ENCODE results near the gene TBC1D22A. TPM values are rescaled to one million over a fixed set of nuclear protein-coding genes. Genes with fewer than 3 reads are reported as not detected.
A peak's percentile ranks its signal among the peaks of the same experiment; 100 is the strongest.

Gene TBC1D22A
- total and polyA plus RNA-seq, 9 of the 15 experiments (the other 6 are each of a cell fraction or from before 2014, with no cell fraction given), result 0.20 to 11.5 (median 5.2) TPM

GRCh38 chr22:46791201-46791731 is 28.8 kb downstream of the TBC1D22A start:
- no peak for FAIRE-seq

More at GRCh38 chr22:46791201-46791731, 28.8 kb downstream of the TBC1D22A start:
- intact Hi-C loops (cut with micrococcal nuclease) (no loop called here), in situ Hi-C loops (cut with MboI) (no loop called here)
- Histone ChIP-seq H3K4me1 (replicated peaks in 1 of 2; ENCODE audit: control insufficient read depth in 2 of 2, insufficient read depth in 2 of 2, low read length in 2 of 2) (no peaks in the 10 kb centered on the region; a peak in 1 of 5 replicates), H3K9ac (ENCODE audit: insufficient read depth in 1 of 2, low read depth in 2 of 2, low read length in 2 of 2) (no peak overlapping the region), H3K27me3 (ENCODE audit: control insufficient read depth in 2 of 2, insufficient read depth in 2 of 2, low read length in 2 of 2) (no peaks in the 10 kb centered on the region), H3K27ac (ENCODE audit: extremely low read depth, low read depth, low read length) (no peak overlapping the region), H3K79me2 (ENCODE audit: control insufficient read depth, insufficient read depth, low read length) (peaks cover 6% of the 10 kb centered on the region; the same call in 1 of the 3 replicates), H2AFZ (ENCODE audit: low read depth, low read length) (no peak overlapping the region), H3K4me2 (ENCODE audit: insufficient read depth, low read length) (no peak overlapping the region), H3K4me3 (no peak overlapping the region), H3K9me1 (ENCODE audit: control insufficient read depth, insufficient read depth, low read length) (no peaks in the 10 kb centered on the region), H3K36me3 (ENCODE audit: control insufficient read depth, insufficient read depth, low read length) (peaks cover 10% of the 10 kb centered on the region; the same call in 1 of the 3 replicates), H4K20me1 (replicated peaks; ENCODE audit: control insufficient read depth, insufficient read depth, low read length) (no peaks in the 10 kb centered on the region), H3K9me3 (replicated peaks; ENCODE audit: control insufficient read depth, insufficient read depth, low read depth, low read length) (no peaks in the 10 kb centered on the region)
- ChIA-PET POLR2A (no interaction called here), CTCF (ENCODE audit: low intra/inter-chr PET ratio) (no interaction called here)
- 60% methylated on average over 12 of the region's 13 CpGs for WGBS (ENCODE audit: insufficient coverage, low coverage, missing lambda C conversion rate)
- ATAC-seq (no peak), DNase-seq (ENCODE audit: extremely low read depth in 1 of 4, low spot score in 3 of 4) (peak in 1 of 4 experiments; percentile 11)
- no peak for TF ChIP-seq FOS (IDR thresholded peaks at IDR 0.05; ENCODE audit: extremely low read depth, insufficient read length)
- peak; percentile 31; the same call in 1 of the 2 replicates for TF ChIP-seq JUND (IDR thresholded peaks at IDR 0.05; ENCODE audit: borderline replicate concordance, low read depth, low read length)
- TF ChIP-seq JUND (tag; IDR thresholded peaks at IDR 0.05; ENCODE audit: borderline replicate concordance, low read depth, low read length), result no peak
- peak; percentile 51 for TF ChIP-seq ATF3 (IDR thresholded peaks at IDR 0.05)
- TF ChIP-seq ATF3 (CRISPR knock-in tag; conservative IDR thresholded peaks at IDR 0.05), result no peak
- TF ChIP-seq, protein P1, sequence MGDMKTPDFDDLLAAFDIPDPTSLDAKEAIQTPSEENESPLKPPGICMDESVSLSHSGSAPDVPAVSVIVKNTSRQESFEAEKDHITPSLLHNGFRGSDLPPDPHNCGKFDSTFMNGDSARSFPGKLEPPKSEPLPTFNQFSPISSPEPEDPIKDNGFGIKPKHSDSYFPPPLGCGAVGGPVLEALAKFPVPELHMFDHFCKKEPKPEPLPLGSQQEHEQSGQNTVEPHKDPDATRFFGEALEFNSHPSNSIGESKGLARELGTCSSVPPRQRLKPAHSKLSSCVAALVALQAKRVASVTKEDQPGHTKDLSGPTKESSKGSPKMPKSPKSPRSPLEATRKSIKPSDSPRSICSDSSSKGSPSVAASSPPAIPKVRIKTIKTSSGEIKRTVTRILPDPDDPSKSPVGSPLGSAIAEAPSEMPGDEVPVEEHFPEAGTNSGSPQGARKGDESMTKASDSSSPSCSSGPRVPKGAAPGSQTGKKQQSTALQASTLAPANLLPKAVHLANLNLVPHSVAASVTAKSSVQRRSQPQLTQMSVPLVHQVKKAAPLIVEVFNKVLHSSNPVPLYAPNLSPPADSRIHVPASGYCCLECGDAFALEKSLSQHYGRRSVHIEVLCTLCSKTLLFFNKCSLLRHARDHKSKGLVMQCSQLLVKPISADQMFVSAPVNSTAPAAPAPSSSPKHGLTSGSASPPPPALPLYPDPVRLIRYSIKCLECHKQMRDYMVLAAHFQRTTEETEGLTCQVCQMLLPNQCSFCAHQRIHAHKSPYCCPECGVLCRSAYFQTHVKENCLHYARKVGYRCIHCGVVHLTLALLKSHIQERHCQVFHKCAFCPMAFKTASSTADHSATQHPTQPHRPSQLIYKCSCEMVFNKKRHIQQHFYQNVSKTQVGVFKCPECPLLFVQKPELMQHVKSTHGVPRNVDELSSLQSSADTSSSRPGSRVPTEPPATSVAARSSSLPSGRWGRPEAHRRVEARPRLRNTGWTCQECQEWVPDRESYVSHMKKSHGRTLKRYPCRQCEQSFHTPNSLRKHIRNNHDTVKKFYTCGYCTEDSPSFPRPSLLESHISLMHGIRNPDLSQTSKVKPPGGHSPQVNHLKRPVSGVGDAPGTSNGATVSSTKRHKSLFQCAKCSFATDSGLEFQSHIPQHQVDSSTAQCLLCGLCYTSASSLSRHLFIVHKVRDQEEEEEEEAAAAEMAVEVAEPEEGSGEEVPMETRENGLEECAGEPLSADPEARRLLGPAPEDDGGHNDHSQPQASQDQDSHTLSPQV (IDR thresholded peaks at IDR 0.05), result peak; percentile 62
- no TSS peak for BruUV-seq (replicated peaks)

Measured in K562 (cell line).